GM19351 (cell line): Measurements from ENCODE around the gene EIF1.
"Not testable (repeated sequence)": the region's sequence is repeated elsewhere in the genome, so short reads cannot be mapped to it uniquely, and the experiment has no call there.

Experiments used
- ATAC-seq: cut with Tn5 transposase; IDR thresholded peaks from one replicate; pipeline ENCODE4 v1.9.1; 2021; ENCODE audit warnings: mild to moderate bottlenecking, moderate library complexity; ENCODE audit not compliant: unreplicated experiment

The EIF1 gene

GRCh38 chr17:41678411-41678906, 10.2 kb upstream of the EIF1 start:
- peak; percentile 39 for ATAC-seq

DNA sequence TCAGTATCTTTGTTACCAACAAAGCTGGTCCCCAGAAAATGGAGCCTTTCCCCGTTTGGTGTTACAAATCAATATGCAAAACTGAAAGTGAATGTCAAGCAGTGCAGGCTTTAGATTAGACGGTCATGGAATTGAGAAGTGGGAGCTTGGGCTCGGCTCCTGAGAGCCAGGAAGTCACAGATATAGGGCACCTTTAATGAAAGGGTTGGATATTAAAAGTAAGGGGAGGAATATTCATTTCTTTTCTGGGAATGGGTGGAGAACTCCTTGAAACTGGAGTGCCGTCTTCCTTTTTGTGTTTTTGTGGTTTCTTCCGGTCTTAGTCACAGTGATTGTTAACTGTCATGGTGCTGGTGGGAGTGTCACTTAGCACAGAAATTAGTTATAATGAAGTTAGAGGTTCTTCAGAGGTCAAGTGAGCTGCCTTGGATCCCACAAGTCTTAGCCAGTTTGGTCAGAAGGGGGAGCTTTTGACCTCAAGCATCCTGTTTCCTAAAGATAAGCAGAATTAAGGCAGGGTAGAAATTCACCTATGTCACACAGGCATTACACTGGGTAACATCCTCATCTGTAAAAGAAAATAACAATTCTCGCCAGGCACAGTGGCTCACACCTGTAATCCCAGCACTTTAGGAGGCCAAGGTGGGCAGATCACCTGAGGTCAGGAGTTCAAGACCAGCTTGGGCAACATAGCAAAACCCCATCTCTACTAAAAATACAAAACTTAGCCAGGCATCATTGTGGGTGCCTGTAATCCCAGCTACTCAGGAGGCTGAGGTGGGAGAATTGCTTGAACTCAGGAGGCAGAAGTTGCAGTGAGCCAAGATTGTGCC, 9.6 kb upstream of the EIF1 start:
- ATAC-seq: peak; percentile 64

GRCh38 chr17:41679740-41680425, 8.8 kb upstream of the EIF1 start:
- ATAC-seq: no peak

DNA sequence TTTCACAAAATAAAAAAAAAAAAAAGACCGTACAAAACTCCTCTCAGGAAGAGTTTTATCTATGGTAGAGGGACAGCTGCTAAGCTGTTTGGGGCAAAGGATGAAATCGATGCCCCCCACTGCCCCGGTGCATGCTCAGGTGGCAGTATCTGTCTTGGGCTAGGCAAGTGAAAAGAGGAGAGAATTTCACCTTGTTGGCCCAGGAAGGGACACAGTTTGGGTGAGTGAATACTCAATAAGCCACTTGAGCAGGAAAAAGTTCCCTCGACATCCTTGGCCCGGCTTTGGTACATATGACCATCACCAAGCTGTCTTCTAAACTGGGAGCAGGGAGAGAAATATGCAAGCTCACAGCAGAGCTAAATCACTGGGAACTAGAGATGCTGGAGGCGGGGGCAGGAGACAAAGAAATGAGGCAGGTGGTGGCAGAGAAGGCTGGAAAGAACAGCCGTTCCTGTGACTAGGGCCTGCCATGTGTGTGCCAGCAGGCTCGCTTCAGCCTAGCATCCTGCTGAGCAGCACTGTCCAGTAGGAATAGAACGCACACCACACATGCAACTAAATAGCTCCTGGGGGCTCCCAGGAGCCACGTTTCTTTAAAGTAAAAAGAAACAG, 8.2 kb upstream of the EIF1 start:
- no peak for ATAC-seq

DNA sequence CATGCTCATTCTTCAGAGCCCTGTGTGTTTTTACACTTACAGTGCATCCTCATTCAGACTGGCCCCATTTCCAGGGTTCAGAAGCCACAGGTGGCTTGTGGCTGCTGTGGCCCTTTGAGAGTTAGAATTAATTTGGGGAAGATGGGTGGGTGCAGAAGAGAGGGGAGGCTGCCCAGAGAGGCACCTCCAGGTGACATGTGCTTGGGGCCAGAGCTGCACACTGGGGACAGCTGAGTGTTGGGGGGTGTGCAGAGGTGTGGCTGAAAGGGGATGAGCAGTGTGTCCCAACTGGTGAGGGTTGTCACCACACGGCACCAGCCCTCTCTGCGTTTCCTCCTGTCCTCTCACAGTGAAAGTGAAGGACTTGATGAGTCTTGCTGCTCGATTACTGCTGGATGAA, 6.9 kb upstream of the EIF1 start:
- no peak for ATAC-seq

GRCh38 chr17:41682631-41683030, 6.1 kb upstream of the EIF1 start:
- ATAC-seq: no peak

DNA sequence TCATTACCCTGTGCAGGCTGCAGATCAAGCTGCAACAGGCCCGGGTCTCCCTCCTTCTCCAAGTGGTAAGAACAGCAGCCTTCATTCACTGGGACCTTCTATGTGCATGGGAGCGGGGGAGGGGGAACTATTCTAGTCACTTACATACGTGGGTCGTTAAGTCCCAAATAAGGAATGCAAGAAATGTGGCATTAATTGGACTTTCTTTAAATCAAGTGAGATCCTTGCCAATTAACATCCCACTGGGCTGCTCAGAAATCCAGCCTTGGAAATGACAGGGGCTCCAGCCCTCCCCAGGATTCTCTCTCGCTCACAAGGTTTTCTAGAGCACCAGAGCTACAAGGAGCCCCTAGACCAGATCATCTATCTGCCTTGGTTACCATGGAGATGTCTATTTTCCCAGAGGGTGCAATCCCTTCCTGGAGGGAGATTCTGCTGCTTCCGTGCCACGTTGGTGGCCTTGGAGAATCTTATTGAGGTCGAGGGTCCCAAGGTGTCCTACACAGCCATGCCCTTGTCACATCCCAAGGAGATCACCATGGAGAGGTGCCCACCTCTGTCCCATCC, 5.2 kb upstream of the EIF1 start:
- ATAC-seq: no peak

DNA sequence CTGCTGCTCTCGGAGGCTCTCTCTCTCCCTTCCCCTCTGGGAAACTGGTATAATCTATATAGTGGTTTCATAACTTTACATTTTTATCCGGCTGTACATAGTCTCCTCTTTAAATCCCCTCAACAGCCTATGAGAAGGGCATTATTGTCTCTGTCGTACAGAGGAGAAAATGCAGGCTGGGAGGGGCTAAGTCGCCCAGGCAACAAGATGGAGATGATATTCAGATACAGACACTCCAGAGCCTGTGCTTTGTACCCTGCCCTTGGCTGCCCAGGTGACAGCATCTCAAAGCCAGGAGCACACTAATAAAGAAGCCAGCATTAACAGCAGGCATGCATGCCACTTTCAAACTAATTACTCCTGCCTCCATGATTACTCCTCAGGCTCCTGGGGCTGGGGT, 4.7 kb upstream of the EIF1 start:
- ATAC-seq: no peak

GRCh38 chr17:41685753-41686152, 2.9 kb upstream of the EIF1 start:
- not testable (repeated sequence) for ATAC-seq

GRCh38 chr17:41686281-41686680, 2.4 kb upstream of the EIF1 start:
- ATAC-seq: no peak

DNA sequence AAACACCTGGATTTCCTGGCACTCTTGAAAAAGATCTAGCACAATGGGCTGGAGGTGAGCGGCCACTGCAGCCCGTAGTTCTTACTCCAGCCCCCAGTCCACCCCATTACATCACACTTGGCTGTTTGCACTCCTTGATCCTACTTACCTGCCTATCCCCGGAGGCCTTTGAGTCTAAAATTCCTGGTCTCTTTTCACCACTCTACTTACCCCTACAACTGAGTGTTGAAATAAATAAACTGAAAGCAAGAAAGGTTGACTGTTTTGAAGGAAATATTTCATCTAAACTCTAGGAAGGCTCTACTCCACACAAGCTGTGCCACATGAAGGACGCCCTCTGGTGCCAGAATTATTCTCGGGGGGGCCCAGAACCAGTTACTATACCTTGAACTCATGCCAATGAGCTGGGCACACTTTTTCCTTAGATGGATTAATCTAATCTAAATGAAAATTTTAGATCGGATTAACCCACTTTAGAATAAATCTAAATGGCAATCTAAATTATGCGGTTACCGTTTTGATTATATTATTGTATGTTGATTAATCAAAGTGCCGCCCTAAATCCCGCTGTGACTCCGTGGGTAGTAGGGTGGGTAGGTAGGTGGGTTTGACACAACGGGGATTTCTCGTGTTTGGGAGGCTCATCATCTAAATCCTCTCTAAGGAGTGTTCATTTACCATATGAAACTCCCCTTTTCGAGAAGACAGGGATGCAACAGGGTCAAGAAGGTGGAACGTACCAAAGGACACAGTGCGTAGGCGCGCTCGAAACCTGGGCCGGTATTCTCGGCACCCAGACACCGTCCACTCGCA, 651 bp upstream of the EIF1 start:
- ATAC-seq: peak; percentile 1

- no peak for ATAC-seq
These were observed 1.0 kb downstream of the EIF1 start for GRCh38 chr17:41689497-41690299.

DNA sequence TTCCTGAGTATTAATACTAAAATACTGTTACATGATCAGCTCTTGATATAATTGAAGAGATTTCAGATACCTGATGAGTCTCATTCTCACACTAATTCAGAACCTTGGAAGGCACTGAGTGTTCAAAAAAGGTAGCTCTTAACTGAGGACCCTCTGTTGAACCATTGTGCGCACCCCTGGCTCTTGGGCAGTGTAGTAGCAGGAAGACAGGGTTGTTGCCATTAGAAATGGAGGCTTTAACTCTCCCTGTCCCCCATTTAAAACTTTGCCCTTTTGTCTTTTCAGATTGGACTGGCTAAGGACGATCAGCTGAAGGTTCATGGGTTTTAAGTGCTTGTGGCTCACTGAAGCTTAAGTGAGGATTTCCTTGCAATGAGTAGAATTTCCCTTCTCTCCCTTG, 1.8 kb downstream of the EIF1 start:
- no peak for ATAC-seq

DNA sequence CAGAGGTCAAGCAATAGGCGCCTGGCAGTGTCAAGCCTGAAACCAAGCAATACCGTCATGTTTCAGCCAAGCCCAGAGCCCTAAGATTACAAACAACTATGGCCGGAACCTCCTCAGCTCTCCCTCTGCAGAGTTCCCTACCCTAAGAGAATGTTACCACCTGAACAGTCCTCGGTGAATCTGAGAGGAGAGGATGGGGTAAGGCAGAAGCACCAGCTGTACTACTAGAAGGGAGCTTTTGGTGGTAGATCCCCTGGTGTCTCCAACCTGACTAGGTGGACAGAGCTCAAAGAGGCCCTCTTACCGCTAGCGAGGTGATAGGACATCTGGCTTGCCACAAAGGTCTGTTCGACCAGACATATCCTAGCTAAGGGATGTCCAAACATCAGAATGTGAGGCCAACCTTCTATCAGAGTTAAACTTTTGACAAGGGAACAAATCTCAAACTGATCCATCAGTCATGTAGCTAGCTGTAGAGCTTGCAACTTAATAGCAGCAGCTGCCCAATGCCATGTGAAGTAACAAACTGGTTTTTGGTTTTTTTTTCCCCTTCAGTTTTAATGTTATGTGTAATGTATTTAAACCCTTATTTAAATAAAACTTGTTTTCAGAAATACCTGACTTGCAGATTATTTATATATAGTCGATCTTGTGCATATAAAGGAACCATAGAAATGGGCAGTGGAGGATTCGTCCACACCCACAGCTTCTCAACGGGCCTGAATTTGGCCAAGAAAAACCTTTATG, 2.5 kb downstream of the EIF1 start:
- ATAC-seq: no peak

- ATAC-seq: no peak
These were observed 4.2 kb downstream of the EIF1 start for GRCh38 chr17:41692722-41693521.

GRCh38 chr17:41695134-41695661, 6.5 kb downstream of the EIF1 start:
- no peak for ATAC-seq

- ATAC-seq: no peak
These were observed 7.5 kb downstream of the EIF1 start for GRCh38 chr17:41695954-41696757.
